Mucosa of descending colon (tissue), 3 donors: ENCODE data around the gene CENPU. TPM values are rescaled to one million over a fixed set of nuclear protein-coding genes. Genes with fewer than 3 reads are reported as not detected.

Source experiments
- ATAC-seq: fragments of 200-7000 bp; cut with Tn5 transposase; one replicate; pipeline ENCODE4 v1.9.1; 2020; ENCODE audit warnings: mild to moderate bottlenecking, moderate library complexity
- DNase-seq, 3 donors: peaks; one replicate each; pipeline ENCODE4 v3.0.0-alpha.2; 2020
- H3K36me3 ChIP-seq: fragments of 200-600 bp; one replicate; pipeline ENCODE4 v1.8.0; 2021; ENCODE audit warnings: low read depth, mild to moderate bottlenecking
- H3K4me1 ChIP-seq: fragments of 200-600 bp; one replicate; pipeline ENCODE4 v1.8.0; 2021; ENCODE audit warnings: low read depth, mild to moderate bottlenecking
- H3K4me3 ChIP-seq: fragments of 200-600 bp; one replicate; pipeline ENCODE4 v1.8.0; 2021; ENCODE audit warnings: mild to moderate bottlenecking
- H3K9me3 ChIP-seq: fragments of 200-600 bp; one replicate; pipeline ENCODE4 v1.8.0; 2021; ENCODE audit warnings: mild to moderate bottlenecking
- intact Hi-C, 2 donors: fragments of 100-400 bp; cut with DNase I in 1 of 2; cut with micrococcal nuclease in 1 of 2; formaldehyde crosslinking; loops; one replicate each; pipeline versions ENCODE4 v1.11.0 to v1.11.1; 2022; cut with DNase I, micrococcal nuclease
- total RNA-seq, 3 donors: library from RNA; stranded (reverse); fragmentation: NEBNext Ultra II Directional in 2 of 3; extraction: Animal tissue kit (Norgen Biotek cat#: 25700) in 2 of 3; gene quantifications; one replicate each; pipeline versions ENCODE4 v1.2.1 to v1.2.4, GENCODE V29; 2021 to 2023
- TF ChIP-seq, protein P1 (sequence below): fragments of 200-600 bp; IDR thresholded peaks from one replicate; pipeline ENCODE4 v1.8.0; 2022; ENCODE audit warnings: antibody characterized with exemption, mild to moderate bottlenecking
- donor health status: DM: no; HTN: no; CAD: no; lungs with moderate emphysema.
- donor health status: DM: no; HTN: no; CAD: no.
- donor health status: DM: no; HTN: yes; CAD: no.

Gene CENPU
- total RNA-seq, 3 donors from 2014 or later = 5.1 to 19.5 (median 9.5) TPM

DNA sequence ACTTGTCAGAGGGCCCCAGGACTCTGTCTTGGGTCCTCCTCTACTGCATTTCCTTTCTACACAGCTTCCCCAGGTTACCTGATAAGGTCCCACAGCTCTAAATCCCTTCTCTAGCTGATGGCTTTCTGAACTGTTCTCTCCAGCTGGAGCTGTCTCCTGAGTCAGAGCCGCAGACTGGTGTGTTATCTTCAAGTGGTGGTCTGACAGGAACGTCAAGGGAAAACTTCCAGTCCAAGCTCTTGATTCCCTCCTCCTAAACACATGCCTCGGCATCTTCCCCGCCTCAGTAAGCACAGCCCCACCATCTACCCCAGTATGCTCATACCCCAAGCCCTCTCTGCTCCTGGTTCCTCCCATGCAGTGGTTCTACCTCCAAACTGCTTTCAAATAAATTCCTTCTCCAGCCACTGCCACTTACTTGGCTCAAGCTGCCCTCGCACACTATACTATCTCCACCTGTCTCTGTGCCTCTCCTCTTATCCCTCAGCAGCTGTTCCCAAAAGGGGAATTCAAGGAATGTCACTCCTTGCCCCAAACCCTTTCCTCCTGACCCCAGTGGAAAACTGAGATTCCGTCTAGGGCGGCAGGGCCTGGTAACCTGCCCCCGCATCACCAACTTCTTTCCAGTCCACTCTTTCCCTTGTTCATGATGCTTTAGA, 17.2 kb upstream of the CENPU start:
- DNase-seq (no peak), ATAC-seq (no peak)
- no peaks in the 10 kb centered on the region for H3K36me3 ChIP-seq
- no peak overlapping the region for H3K4me3 ChIP-seq
- H3K9me3 ChIP-seq = no peaks in the 10 kb centered on the region
- TF ChIP-seq, protein P1, sequence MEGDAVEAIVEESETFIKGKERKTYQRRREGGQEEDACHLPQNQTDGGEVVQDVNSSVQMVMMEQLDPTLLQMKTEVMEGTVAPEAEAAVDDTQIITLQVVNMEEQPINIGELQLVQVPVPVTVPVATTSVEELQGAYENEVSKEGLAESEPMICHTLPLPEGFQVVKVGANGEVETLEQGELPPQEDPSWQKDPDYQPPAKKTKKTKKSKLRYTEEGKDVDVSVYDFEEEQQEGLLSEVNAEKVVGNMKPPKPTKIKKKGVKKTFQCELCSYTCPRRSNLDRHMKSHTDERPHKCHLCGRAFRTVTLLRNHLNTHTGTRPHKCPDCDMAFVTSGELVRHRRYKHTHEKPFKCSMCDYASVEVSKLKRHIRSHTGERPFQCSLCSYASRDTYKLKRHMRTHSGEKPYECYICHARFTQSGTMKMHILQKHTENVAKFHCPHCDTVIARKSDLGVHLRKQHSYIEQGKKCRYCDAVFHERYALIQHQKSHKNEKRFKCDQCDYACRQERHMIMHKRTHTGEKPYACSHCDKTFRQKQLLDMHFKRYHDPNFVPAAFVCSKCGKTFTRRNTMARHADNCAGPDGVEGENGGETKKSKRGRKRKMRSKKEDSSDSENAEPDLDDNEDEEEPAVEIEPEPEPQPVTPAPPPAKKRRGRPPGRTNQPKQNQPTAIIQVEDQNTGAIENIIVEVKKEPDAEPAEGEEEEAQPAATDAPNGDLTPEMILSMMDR = no peak
- peaks cover 20% of the 10 kb centered on the region for H3K4me1 ChIP-seq
- intact Hi-C loops = no loop called here

DNA sequence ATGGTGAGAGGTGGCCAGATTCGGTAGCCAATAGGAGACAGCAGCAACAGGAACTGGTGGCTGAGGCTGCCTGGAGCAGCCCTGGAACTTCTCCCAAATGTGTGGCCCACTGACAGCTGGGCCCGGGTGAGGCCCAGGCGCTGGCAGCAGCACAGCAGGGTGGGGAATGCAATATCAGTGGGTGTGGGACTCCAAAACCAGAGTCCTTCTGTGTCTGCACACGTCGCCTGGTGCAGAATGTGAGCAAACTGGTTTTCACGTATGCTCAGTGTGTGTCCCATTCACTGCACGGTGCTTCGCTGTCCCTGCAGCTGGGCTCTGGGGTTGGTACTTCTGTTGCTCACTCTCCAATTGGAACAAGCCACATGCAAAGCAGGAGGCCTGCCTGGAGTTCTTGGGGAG, 14.4 kb upstream of the CENPU start:
- no peaks in the 10 kb centered on the region for H3K9me3 ChIP-seq
- ATAC-seq = peak; percentile 70
- TF ChIP-seq, protein P1 = no peak
- intact Hi-C loops = loop anchor here in 1 of 2 donors (10.0 kb wide), 1 partner anchor 237 kb away; no protein-coding TSS in a partner anchor
- H3K36me3 ChIP-seq = no peaks in the 10 kb centered on the region
- peaks cover 21% of the 10 kb centered on the region for H3K4me1 ChIP-seq
- no peak overlapping the region for H3K4me3 ChIP-seq
- peak; percentile 52 to 66 (median 63) for DNase-seq

GRCh38 chr4:184747034-184747830, 13.3 kb upstream of the CENPU start:
- DNase-seq = peak; percentile 71 to 79 (median 77)
- peak; percentile 85 for ATAC-seq
- peaks cover 21% of the 10 kb centered on the region for H3K4me1 ChIP-seq
- intact Hi-C loops = loop anchor here in 1 of 2 donors (10.0 kb wide), 1 partner anchor 238 kb away; no protein-coding TSS in a partner anchor
- no peaks in the 10 kb centered on the region for H3K9me3 ChIP-seq
- no peaks in the 10 kb centered on the region for H3K36me3 ChIP-seq
- TF ChIP-seq, protein P1 = no peak
- H3K4me3 ChIP-seq = no peak overlapping the region

DNA sequence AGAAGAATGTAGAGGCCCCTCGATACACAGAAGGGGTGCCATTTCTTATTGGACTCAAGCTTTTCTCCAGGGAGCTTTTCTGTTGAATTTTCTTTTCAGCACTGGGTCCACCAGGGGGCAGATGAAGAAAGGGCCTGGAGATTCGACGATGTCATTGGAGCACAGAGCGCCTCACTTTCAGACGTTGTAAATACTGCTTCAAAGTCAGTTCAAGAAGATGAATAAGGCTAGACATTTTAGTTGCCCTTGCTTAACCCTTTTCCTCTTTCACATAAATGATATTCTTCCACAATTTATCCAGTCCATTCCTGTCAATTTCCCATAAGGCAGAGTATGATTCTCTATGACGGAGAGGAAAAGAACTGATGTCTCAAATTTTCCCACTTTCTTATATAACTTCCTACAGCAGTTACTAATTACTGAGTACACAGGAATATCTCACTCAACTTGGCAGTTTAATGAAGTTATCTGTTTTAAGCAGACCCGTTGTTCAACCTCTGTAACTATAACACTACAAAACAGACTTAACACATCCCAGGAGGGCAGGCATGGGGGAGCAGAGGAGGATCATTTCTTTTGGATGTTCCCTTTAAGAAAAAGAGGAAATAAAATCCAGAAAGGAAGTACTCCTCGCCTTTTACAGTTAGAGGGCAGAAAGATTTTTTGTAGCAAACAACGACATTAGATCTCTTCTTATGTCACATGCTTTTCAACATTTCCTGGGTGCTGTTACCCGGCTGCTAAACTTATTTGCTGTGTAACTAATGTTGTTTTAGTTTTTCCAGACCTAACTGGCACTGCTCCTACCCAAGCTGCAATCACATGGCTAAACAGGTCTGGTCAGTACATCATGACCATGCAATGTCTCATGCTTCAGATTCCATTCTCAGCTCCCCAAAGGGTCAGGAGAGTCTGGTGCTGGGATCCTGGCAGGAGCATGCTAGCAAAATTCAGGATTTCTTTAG, 12.2 kb upstream of the CENPU start:
- H3K4me3 ChIP-seq = no peak overlapping the region
- TF ChIP-seq, protein P1 = peak; percentile 58
- ATAC-seq (peak; percentile 67), DNase-seq (peak in 2 of 3 donors; percentile 64 to 89)
- H3K9me3 ChIP-seq = no peaks in the 10 kb centered on the region
- no peaks in the 10 kb centered on the region for H3K36me3 ChIP-seq
- intact Hi-C loops = loop anchor here in 1 of 2 donors (10.0 kb wide), 1 partner anchor 239 kb away; no protein-coding TSS in a partner anchor
- H3K4me1 ChIP-seq = peaks cover 21% of the 10 kb centered on the region

DNA sequence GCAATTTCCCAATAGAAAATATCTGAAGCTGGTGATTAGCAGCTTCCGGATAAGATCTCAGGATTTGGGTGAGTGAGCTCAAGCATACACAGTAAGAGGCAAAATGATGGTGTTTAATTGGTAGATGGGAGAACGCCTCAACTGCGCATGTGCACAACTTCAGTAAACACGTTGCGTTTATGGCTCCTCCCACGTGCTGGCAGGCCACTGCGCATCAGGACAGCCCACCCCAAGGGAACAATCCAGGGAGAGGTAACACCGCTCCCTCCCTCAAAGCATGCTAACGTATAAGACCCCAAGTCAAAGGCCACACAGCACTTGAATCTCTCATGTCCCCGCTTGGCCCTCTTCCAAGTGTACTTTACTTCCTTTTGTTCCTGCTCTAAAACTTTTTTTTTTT, 10.3 kb upstream of the CENPU start:
- no peaks in the 10 kb centered on the region for H3K9me3 ChIP-seq
- peaks cover 21% of the 10 kb centered on the region for H3K4me1 ChIP-seq
- H3K4me3 ChIP-seq = no peak overlapping the region
- ATAC-seq (no peak), DNase-seq (no peak)
- TF ChIP-seq, protein P1 = no peak
- intact Hi-C loops = loop anchor here in 1 of 2 donors (10.0 kb wide), 1 partner anchor 241 kb away; no protein-coding TSS in a partner anchor
- H3K36me3 ChIP-seq = no peaks in the 10 kb centered on the region
